ENCODE data around the gene C16orf96. TPM values are rescaled to one million over a fixed set of nuclear protein-coding genes. Genes with fewer than 3 reads are reported as not detected.

Gene C16orf96
- total RNA-seq, 1 donor from 2014 or later = not detected

DNA sequence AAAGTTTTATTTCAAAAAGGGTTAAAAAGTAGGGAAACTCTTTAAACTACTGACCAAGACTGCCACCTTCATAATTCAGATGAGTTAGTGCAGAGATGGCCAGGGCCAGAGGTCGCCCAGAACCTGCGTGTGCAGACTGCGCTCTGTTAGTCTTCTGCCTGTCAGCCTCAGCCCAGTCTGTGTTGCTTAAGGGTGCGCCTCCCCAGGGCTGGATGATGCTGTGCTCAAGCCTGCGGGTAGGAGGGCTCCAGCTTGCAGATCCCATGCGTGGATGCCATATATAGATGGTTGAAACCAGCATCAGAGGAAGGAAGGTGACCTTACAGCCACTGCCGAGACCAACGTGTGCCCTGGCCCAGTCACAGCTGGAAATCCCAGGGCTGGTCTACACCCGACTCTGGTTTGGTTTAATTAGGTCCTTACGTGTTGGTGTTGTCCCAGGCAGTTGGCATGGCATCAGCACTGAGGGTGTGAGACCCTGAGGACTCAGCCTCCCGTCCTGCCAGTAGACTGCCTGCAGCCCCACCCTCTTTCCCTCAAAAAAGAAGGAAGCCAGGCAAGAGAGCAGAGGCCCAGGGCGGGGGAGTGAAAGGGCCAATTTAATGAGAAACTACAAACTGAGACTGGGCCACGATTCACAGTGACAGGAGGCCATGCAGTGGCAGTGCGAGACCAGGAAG, 45.3 kb upstream of the C16orf96 start:
- no peaks in the 10 kb centered on the region for H3K27me3 ChIP-seq (ENCODE audit: control insufficient read depth, insufficient read depth, low read length)
- no peak for DNase-seq (ENCODE audit: low read depth)
- H3K36me3 ChIP-seq (ENCODE audit: control insufficient read depth, insufficient read depth, low read length) = peaks cover 40% of the 10 kb centered on the region
- TF ChIP-seq, protein P1, sequence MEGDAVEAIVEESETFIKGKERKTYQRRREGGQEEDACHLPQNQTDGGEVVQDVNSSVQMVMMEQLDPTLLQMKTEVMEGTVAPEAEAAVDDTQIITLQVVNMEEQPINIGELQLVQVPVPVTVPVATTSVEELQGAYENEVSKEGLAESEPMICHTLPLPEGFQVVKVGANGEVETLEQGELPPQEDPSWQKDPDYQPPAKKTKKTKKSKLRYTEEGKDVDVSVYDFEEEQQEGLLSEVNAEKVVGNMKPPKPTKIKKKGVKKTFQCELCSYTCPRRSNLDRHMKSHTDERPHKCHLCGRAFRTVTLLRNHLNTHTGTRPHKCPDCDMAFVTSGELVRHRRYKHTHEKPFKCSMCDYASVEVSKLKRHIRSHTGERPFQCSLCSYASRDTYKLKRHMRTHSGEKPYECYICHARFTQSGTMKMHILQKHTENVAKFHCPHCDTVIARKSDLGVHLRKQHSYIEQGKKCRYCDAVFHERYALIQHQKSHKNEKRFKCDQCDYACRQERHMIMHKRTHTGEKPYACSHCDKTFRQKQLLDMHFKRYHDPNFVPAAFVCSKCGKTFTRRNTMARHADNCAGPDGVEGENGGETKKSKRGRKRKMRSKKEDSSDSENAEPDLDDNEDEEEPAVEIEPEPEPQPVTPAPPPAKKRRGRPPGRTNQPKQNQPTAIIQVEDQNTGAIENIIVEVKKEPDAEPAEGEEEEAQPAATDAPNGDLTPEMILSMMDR (IDR thresholded peaks at IDR 0.05; ENCODE audit: insufficient read depth, low read length, severe bottlenecking) = no peak
- no peak overlapping the region for H3K4me3 ChIP-seq (ENCODE audit: low read depth, low read length)
- FAIRE-seq = no peak

DNA sequence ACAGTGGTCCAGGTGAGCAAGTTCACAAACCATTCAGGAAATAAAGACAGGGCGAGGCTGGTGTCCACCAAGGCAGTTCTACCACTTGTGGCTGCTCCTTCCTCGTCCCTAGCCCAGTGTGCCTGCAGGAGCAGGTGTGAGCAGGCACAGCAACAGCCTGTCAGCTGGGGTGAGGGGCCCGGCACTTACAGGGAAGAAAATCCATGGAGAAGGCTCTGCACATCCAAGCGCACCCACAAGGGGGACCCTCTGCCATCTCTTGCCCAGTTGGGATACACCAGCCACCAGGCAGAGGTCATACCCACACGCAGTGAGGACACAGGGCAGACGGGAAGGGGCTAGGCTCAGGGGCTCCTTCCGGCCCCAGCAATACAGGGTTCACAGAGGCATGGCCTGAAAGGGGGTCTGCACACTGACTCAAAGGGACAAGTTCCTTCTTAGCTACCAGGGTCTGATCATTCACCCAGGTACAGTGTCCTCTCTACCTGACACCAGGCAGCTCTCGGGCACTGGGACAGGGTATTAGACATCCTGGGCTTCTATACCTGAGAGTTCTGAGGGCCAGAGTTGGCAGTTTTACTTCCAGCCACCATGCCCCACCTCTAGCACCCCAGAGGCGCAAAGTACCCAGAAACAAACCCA, 44.6 kb upstream of the C16orf96 start:
- TF ChIP-seq, protein P1 (IDR thresholded peaks at IDR 0.05; ENCODE audit: insufficient read depth, low read length, severe bottlenecking) = peak; percentile 72
- peak; percentile 51 for DNase-seq (ENCODE audit: low read depth)
- no peak overlapping the region for H3K4me3 ChIP-seq (ENCODE audit: low read depth, low read length)
- H3K27me3 ChIP-seq (ENCODE audit: control insufficient read depth, insufficient read depth, low read length) = no peaks in the 10 kb centered on the region
- peaks cover 40% of the 10 kb centered on the region for H3K36me3 ChIP-seq (ENCODE audit: control insufficient read depth, insufficient read depth, low read length)
- peak; percentile 62 for FAIRE-seq

DNA sequence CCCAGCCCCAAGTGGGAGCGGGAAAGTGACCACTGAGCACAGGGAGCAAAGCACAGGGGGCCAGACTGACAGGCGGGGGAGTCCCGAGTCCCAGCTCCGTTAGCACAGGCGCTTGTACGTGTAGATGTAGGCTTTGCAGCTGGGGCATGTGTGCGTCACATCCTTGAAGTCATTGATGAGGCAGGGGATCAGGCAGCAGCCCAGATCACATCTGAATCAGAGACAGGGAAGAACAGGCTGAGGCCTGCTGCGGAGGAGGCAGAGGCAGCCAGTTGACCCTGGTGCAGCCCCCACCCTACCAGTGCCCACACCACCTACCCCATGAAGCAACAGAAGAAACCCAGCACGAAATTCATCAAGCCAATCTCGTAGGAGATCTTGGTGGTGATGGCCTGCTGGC, 43.7 kb upstream of the C16orf96 start:
- TF ChIP-seq, protein P1 (IDR thresholded peaks at IDR 0.05; ENCODE audit: insufficient read depth, low read length, severe bottlenecking) = no peak
- H3K36me3 ChIP-seq (ENCODE audit: control insufficient read depth, insufficient read depth, low read length) = peaks cover 36% of the 10 kb centered on the region

DNA sequence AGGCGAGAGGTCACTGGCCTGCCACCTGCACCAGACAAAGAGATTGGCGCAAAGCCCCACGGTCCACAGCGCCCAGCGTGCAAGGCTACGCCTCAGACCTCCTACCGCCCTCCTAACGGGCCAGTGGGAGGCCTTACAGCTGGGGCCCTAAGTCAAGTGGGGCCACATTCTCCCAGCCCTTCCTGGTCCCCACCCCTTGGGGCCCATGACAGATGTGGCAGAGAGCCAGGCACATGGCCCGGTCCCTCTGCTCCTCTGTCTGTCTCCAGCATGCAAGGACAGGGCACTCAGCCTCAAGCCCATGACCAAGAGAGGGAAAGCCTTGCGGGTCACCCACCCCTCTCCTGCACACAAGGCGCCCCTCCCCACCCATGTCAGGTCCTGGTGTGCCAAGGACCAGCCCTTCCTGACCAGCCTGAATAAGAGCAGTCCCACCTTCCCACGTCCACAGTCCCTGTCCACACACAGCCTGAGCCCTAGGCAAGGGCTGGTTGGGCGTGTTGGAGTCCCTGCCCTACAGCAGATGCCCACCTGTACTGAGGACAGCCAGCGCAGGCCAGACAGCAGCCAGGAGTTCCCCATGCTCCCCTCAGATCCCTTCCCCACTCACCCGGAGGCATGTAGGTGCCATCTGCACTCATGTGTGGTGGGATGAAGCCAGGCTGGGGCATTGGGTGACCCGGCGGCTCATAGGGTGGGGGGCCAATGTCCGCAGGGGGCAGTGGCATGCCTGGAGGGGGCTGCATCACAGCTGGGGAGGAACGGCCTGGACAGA, 42.9 kb upstream of the C16orf96 start:
- DNase-seq (ENCODE audit: low read depth) = no peak
- Histone ChIP-seq H3K36me3 (ENCODE audit: control insufficient read depth, insufficient read depth, low read length) (peaks cover 31% of the 10 kb centered on the region), H3K27me3 (ENCODE audit: control insufficient read depth, insufficient read depth, low read length) (no peaks in the 10 kb centered on the region), H3K4me3 (ENCODE audit: low read depth, low read length) (no peak overlapping the region)
- no peak for FAIRE-seq
- TF ChIP-seq, protein P1 (IDR thresholded peaks at IDR 0.05; ENCODE audit: insufficient read depth, low read length, severe bottlenecking) = no peak

More for the DNA sequence above, 43.7 kb upstream of the C16orf96 start:
- DNase-seq (ENCODE audit: low read depth) (no peak), FAIRE-seq (no peak)
- no peaks in the 10 kb centered on the region for H3K27me3 ChIP-seq (ENCODE audit: control insufficient read depth, insufficient read depth, low read length)
- no peak overlapping the region for H3K4me3 ChIP-seq (ENCODE audit: low read depth, low read length)

DNA sequence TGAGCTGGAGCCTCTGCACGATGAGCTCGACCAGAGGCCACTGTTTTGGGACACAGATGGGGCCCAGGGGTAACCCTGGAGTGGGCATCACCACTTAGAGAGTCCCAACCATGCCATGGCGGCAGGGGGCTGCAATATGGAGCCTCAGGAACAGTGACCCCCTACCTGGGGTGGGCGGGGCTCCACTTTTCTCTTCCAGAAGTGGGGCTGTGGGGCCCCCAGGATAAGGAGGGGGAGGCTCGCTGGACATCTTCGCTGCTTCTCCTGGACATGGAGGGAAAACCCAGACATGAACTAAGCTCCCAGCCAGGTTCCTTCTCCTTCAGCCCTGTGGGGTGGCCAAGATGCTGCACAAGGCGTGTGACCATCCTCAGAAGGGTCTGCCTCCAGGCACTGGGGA, 42.3 kb upstream of the C16orf96 start:
- no peak for FAIRE-seq
- H3K27me3 ChIP-seq (ENCODE audit: control insufficient read depth, insufficient read depth, low read length) = no peaks in the 10 kb centered on the region

More for the DNA sequence above, 42.3 kb upstream of the C16orf96 start:
- no peak overlapping the region for H3K4me3 ChIP-seq (ENCODE audit: low read depth, low read length)
- TF ChIP-seq, protein P1 (IDR thresholded peaks at IDR 0.05; ENCODE audit: insufficient read depth, low read length, severe bottlenecking) = no peak
- peaks cover 28% of the 10 kb centered on the region for H3K36me3 ChIP-seq (ENCODE audit: control insufficient read depth, insufficient read depth, low read length)
- no peak for DNase-seq (ENCODE audit: low read depth)

Data from bronchial epithelial cell (primary cell).